SK-N-SH (cell line): Measurements from ENCODE around the gene SLC28A3. TPM values are rescaled to one million over a fixed set of nuclear protein-coding genes. Genes with fewer than 3 reads are reported as not detected.

Source experiments
- CTCF ChIA-PET: fragments of 300-600, 350-600 bp; formaldehyde crosslinking; extraction: SDS; loops from one replicate; lab custom pipeline; 2021; lab: Yijun Ruan, JAX
- POLR2A ChIA-PET: fragments of 350-600 bp; sonication (Branson Sonifier 250); formaldehyde crosslinking; extraction: SDS; loops from one replicate; lab custom pipeline; 2020; ENCODE audit warnings: antibody characterized with exemption, inconsistent platforms; lab: Yijun Ruan, JAX
- DNase-seq: peaks from one replicate; pipeline ENCODE4 v3.0.0; 2012
- H2AFZ ChIP-seq: fragments of 200-600 bp; sonication (generic); 2 replicates; pipeline ENCODE4 v1.8.1; 2016; ENCODE audit warnings: antibody characterized with exemption, mild to moderate bottlenecking, low read depth
- H3F3A ChIP-seq: fragments of 200-600 bp; sonication (generic); replicated peaks from 2 replicates; pipeline ENCODE3; 2016; ENCODE audit warnings: antibody characterized with exemption, mild to moderate bottlenecking; ENCODE audit not compliant: insufficient read depth
- H3K27ac ChIP-seq, 2 experiments: fragments of 200-500 bp in 1 of 2; fragments of 200-600 bp in 1 of 2; sonication (Bioruptor generic) in 1 of 2; sonication (generic), shearing (Covaris generic) in 1 of 2; 2 replicates each; pipeline versions ENCODE4 v1.5.1 to v1.6.1; 2014 to 2016; ENCODE audit warnings: low read depth in 2 of 2, inconsistent platforms in 1 of 2, low read length in 1 of 2, mild to moderate bottlenecking in 1 of 2, mixed read lengths in 1 of 2
- H3K27me3 ChIP-seq: fragments of 200-600 bp; sonication (generic), shearing (Covaris generic); 2 replicates; pipeline ENCODE4 v1.6.1; 2016; ENCODE audit warnings: mixed run types; ENCODE audit not compliant: insufficient read depth
- H3K36me3 ChIP-seq, 2 experiments: fragments of 200-500 bp in 1 of 2; fragments of 200-600 bp in 1 of 2; sonication (Bioruptor generic) in 1 of 2; sonication (generic) in 1 of 2; replicated peaks in 1 of 2; 2 replicates each; pipeline versions ENCODE3 to v1.5.1; 2014 to 2016; ENCODE audit warnings: low read length in 1 of 2, mild to moderate bottlenecking in 1 of 2; ENCODE audit not compliant: insufficient read depth in 2 of 2, control insufficient read depth in 1 of 2
- H3K4me1 ChIP-seq, 2 experiments: fragments of 200-500 bp in 1 of 2; fragments of 200-600 bp in 1 of 2; sonication (Bioruptor generic) in 1 of 2; sonication (generic), shearing (Covaris generic) in 1 of 2; 2 replicates each; pipeline versions ENCODE4 v1.5.1 to v1.6.1; 2014 to 2016; ENCODE audit warnings: low read depth in 1 of 2, low read length in 1 of 2, mixed run types in 1 of 2; ENCODE audit not compliant: insufficient read depth in 2 of 2, control insufficient read depth in 1 of 2
- H3K4me2 ChIP-seq: fragments of 200-600 bp; sonication (generic), shearing (Covaris generic); 2 replicates; pipeline ENCODE4 v1.6.1; 2017; ENCODE audit warnings: mixed run types
- H3K4me3 ChIP-seq, 2 experiments: fragments of 200-500 bp in 1 of 2; fragments of 200-600 bp in 1 of 2; sonication (Bioruptor generic) in 1 of 2; sonication (generic), shearing (Covaris generic) in 1 of 2; 2 replicates each; pipeline versions ENCODE4 v1.5.1 to v1.8.1; 2014 to 2016; ENCODE audit warnings: low read depth in 2 of 2, inconsistent platforms in 1 of 2, low read length in 1 of 2, mild to moderate bottlenecking in 1 of 2, mixed read lengths in 1 of 2, moderate library complexity in 1 of 2
- H3K79me2 ChIP-seq: fragments of 200-600 bp; sonication (generic); 2 replicates; pipeline ENCODE4 v1.8.1; 2017; ENCODE audit warnings: mild to moderate bottlenecking; ENCODE audit not compliant: insufficient read depth
- H3K9ac ChIP-seq: fragments of 200-600 bp; sonication (generic); 2 replicates; pipeline ENCODE4 v1.6.1; 2017; ENCODE audit warnings: mixed run types
- H3K9me2 ChIP-seq: fragments of 200-600 bp; sonication (generic); 2 replicates; pipeline ENCODE4 v1.6.1; 2017; ENCODE audit warnings: mixed run types
- H3K9me3 ChIP-seq: fragments of 200-600 bp; sonication (generic); 2 replicates; pipeline ENCODE4 v1.6.1; 2017; ENCODE audit warnings: mixed run types, mild to moderate bottlenecking, moderate library complexity
- H4K20me1 ChIP-seq: fragments of 200-600 bp; sonication (generic); 2 replicates; pipeline ENCODE4 v1.6.1; 2017; ENCODE audit warnings: mild to moderate bottlenecking, mixed run types; ENCODE audit not compliant: insufficient read depth
- CHD2 ChIP-seq: fragments of 150-350 bp; IDR thresholded peaks from 2 replicates; pipeline ENCODE4 v1.6.1; 2018; ENCODE audit warnings: low read length; ENCODE audit not compliant: partially characterized antibody
- MEF2A ChIP-seq: IDR thresholded peaks from 2 replicates; pipeline ENCODE4 v1.4.0; 2012; ENCODE audit warnings: low read depth, borderline replicate concordance
- RCOR1 ChIP-seq: fragments of 150-350 bp; IDR thresholded peaks from 2 replicates; pipeline ENCODE4 v1.6.1; 2017; ENCODE audit warnings: antibody characterized with exemption, low read length
- WGBS: methylation state at CpG from one replicate; pipeline ENCODE4 v1.1.6; 2017; ENCODE audit warnings: low lambda C conversion rate; 5-methylcytosine and 5-hydroxymethylcytosine counted together
- polyA plus RNA-seq, 3 experiments: library from polyadenylated mRNA; depleted of rRNA; stranded (reverse); fragments of >200 nt; gene quantifications; 2 replicates each; pipeline ENCODE4 v1.2.3, GENCODE V29; 2012

Gene SLC28A3
- polyA plus RNA-seq, 1 of the 3 experiments (the other 2 are of a cell fraction) = 0.23 TPM

DNA sequence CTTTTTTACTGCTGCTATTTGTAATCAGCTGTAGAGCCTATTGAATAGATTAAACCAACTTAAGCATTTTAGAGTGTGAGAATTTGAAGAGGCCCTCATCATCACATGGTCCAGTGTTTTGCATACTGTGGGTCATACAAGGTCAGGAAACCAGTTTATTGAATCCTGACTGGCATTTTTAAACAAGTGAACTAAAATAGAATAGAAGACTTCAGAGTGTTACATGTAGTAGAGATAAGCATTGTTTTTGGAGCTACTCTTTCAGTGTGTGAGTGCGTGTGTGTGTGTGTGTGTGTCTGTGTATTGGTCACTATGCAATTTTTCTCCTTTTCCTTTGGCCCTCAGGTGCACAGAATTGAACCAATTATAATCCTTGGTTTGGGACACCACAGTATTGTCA, 114.4 kb downstream of the SLC28A3 start:
- TF ChIP-seq CHD2 = no peak
- no peak for TF ChIP-seq RCOR1
- TF ChIP-seq MEF2A = no peak
- no peaks in the 10 kb centered on the region for H3F3A ChIP-seq
- no peak overlapping the region for H2AFZ ChIP-seq
- ChIA-PET CTCF (interaction anchor here (1.7 kb wide), 1 partner anchor 35 kb away, joined by 5 read pairs; no protein-coding TSS in a partner anchor), POLR2A (no interaction called here)
- H4K20me1 ChIP-seq = no peaks in the 10 kb centered on the region
- H3K4me1 ChIP-seq = no peaks in the 10 kb centered on the region; a peak in 1 of 4 replicates
- no peak overlapping the region for H3K4me3 ChIP-seq
- H3K79me2 ChIP-seq = no peaks in the 10 kb centered on the region
- H3K9ac ChIP-seq = no peak overlapping the region
- H3K36me3 ChIP-seq = no peaks in the 10 kb centered on the region
- H3K4me2 ChIP-seq = no peak overlapping the region
- no peak overlapping the region for H3K27ac ChIP-seq
- no peaks in the 10 kb centered on the region for H3K27me3 ChIP-seq
- no peak for DNase-seq
- 95% methylated on average over 1 of the region's 1 CpG for WGBS
- H3K9me2 ChIP-seq = no peaks in the 10 kb centered on the region
- no peaks in the 10 kb centered on the region for H3K9me3 ChIP-seq
